Measurements from ENCODE around the gene ANK3.

ANK3 gene

GRCh38 chr10:60208676-60209269 is 180.9 kb downstream of the ANK3 start:
- no peak for DNase-seq

DNA sequence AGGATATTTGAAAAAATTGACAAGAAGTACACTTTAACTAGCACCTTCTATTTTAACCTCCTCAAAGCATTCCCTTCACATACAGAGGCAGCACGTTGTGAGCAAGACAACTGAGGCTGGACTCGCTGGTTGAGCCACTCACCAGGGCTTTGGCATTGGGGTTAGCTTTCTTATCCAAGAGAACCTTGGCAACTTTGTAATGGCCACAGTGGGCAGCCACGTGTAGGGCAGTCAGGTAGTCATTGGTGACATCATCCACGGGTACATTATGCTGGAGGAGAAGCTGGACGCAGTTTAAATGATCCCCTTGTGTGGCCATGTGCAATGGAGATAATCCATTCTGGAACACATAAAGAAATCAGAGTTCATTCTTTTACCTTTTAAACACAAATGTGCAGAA is 181.8 kb downstream of the ANK3 start:
- DNase-seq = no peak

DNA sequence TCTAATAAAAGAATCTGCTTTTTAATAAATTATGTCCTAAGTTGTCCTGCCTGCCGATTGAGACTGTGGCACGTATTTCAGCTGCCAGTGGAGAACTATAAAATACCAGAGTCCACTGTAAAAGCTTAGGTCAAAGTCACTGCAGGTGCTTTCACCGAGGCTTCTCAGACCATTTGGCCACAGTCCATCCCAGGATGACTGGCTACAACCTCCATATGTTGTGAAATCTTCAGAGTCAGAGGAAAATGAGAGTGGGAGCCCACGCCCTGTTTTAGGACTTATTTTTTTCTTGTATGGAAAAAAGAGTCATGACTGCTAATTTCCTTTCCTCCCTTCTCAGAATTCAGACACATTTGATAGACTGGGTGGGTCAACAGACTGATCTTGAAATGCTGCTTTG is 182.9 kb downstream of the ANK3 start:
- DNase-seq = no peak

- no peak for DNase-seq
These were observed 183.9 kb downstream of the ANK3 start for GRCh38 chr10:60205741-60206140.

DNA sequence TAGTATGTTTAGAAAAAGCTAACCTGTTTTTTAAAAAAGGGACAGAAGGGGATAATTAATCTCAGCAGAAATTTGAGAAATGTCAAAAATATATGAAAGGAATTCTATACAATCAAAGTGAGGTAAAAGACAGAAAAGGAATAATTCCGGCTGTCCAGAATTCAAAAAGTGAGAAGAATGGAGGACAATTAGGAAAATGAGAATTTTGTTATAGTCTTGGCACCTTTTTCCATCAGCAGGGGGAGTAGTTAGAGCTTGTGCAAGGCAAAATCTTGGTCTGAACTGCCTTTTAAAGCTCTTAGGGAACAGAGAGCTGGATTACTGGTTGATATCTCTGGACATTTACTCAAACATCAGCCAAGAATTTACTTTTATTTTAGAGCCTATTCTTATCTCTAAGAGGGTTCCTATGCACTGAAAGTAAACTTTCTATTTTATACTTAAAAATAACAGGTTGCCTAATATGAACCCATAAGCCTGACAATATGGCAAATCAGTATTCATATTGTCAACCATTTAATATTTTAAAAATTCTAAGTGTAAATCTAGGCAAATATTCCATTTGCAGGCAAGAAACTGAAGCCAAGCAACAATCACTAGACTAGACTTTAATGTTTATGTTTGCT is 185.6 kb downstream of the ANK3 start:
- DNase-seq = no peak

DNA sequence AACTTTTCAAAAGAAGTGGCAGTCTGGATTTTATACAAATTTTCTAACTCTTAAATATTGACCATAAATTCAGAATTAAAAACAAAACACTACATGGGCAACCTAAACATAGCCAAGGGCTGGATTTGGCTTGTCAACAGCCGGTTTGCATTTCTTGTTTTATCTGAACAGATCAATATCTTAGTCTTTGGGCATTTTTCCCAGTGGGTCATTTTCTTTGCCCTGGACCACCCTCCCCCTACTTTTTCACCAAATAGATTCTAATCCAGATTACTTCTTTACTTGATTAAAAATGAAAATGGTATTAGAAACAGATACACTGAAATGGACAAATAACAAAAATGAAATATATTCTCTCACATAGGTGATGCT is 189.0 kb downstream of the ANK3 start:
- DNase-seq = no peak

DNA sequence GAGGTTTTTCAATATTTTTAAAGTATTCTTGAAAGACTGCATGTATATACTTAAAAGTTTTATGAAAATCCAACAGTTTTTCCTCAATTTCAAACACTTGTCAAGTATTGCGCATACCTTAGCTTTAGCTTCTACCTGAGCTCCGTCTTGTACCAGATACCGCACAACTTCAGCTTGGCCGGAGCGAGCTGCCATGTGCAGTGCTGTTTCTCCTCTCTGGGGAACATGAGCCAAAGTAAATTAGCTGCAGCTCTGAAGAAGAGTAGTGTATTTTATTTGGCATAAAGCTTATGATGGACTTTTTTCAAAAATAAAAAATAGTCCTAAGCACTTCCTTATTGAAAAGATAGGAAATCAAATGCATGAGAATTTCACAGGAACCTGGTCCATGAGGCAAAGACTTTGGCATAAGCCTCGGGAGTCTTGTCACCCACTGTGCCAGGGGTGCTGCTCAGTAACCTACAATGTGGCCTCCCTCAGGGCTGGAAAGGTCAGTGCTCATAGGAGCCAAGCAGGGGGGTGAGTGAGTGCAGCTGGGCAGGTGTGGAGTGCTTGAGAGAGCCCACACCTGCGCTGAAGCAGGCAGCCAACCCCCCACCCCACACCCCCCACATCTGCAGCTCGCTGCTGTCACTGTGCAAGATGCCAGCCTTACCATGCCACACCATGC is 189.5 kb downstream of the ANK3 start:
- DNase-seq = no peak

- DNase-seq = no peak
These were observed 192.5 kb downstream of the ANK3 start for GRCh38 chr10:60197206-60197605.

DNA sequence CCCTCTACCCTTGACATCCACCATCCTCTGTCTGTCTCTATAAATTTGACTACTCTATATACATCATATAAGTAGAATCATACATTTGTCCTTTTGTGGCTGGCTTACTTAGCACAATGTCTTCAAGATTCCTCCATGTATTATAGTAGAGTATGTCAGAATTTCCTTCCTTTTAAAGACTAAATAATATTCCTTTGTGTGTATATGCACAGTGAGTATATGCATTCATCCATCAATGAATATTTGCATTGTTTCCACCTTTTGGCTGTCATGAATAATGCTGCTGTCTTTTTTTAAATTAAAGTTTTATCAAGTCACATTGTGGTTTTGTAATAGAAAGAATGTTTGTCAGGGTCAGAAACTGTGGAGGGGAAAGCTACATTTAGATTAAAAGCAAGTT is 195.3 kb downstream of the ANK3 start:
- no peak for DNase-seq

GRCh38 chr10:60192946-60193345 is 196.7 kb downstream of the ANK3 start:
- DNase-seq = no peak

- DNase-seq = no peak
These were observed 199.7 kb downstream of the ANK3 start for GRCh38 chr10:60189861-60190475.

DNA sequence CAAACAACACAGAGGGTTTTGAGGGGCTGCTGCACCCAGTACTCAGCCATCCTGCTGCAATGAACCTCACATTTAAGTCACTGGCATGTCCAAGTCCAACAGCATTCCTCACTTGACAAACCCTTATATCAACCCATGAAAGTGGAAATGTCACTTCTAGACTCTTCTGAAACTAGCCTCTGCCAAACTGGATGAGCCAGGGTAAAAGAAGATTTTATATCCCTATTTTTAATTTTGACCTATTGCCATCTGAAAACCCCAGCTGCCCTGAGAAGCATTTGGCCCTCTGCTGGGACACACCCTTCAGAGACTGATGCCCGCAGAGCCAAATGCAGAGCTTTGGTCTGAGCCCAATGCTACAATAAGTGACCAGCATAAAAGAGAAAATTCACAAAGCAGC is 201.1 kb downstream of the ANK3 start:
- DNase-seq = no peak

DNA sequence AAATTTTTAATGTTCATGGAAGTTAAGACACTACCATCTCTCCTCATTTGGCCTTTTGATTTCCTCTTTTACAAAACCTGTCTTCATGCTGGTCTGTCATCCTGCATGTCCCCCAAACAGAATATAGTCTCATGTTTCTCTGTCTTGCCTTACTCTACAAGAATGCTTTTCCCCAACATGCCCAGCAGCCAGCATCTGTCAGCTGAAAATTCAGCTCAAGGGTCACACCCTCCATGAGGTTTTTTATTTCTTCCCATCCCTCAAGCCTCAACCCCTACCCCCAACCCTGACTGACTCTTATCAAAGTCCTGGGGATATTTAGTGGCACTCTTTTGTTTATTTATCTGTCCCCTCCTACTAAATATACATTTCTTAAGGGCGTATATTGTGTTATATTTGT is 202.0 kb downstream of the ANK3 start:
- no peak for DNase-seq

- no peak for DNase-seq
These were observed 203.2 kb downstream of the ANK3 start for GRCh38 chr10:60186315-60187071.

- no peak for DNase-seq
These were observed 204.3 kb downstream of the ANK3 start for GRCh38 chr10:60185421-60185820.

DNA sequence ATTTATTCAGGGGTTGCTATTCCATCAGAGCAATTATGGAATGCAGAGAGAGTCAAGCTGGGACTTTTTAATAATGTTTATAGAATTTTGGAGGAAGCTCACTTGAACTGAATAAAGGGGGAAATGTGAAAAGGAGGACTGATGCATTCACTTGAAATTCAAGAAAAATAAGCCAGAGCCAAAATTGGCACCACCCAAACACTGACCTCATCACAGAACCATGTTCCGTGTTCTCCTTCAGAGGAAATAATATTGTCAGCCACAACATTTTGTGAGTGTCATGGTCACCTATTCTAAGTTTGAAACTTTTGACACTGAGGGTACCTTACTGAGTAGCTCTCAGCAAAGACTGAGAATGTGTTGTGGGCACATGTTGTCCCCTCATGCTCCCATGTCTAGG is 207.0 kb downstream of the ANK3 start:
- no peak for DNase-seq

GRCh38 chr10:60176925-60177324 is 212.8 kb downstream of the ANK3 start:
- DNase-seq = no peak

- DNase-seq = no peak
These were observed 214.2 kb downstream of the ANK3 start for GRCh38 chr10:60175441-60175971.

GRCh38 chr10:60172363-60172990 is 217.2 kb downstream of the ANK3 start:
- no peak for DNase-seq

- DNase-seq = no peak
These were observed 218.2 kb downstream of the ANK3 start for GRCh38 chr10:60171436-60172013.

DNA sequence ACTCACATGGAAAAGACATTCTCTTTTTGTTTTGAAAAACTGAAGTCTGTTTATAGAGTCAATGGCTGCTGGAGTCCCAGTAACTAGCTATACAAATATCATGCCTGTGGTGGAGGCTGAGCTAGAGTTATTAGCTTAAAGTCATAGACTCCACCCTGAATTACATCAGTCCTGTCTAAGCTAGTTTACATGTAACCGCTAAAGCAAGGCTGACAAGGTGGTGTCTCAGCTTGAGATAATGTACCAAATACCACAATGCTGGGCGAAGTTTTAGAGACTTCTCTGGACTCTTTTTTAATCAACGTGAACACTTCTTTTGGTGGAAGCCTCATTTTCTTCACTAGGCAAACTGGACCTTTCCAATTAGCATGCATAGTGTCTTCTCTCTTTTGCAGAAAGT is 219.4 kb downstream of the ANK3 start:
- no peak for DNase-seq

DNA sequence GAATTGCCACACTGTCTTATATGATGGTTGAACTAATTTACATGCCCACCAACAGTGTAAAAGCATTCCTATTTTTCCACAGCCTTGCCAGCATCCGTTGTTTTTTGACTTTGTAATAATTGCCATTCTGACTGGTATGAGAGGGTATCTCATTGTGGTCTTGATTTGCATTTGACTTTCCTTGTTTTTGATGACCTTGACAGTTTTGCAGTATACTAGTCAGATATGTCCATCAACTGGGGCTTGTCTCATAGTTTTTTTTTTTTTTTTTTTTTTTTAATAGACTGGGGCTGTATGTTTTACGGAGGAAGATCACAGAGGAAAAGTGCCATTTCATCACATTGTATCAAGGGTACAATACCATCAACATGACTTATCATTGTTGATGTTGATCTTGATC is 220.6 kb downstream of the ANK3 start:
- DNase-seq = no peak
